NCI-H2227 treated with DMSO at 0.1 percent for 48 hours (cell line): Measurements from ENCODE around the gene MAGEB6B.
"Not testable (repeated sequence)": the region's sequence is repeated elsewhere in the genome, so short reads cannot be mapped to it uniquely, and the experiment has no call there.

ENCODE experiments used
- DNase-seq: peaks from one replicate; lab custom pipeline; 2025; lab: John Stamatoyannopoulos, UW

MAGEB6B gene

GRCh38 chrX:26160301-26160700, at the start of gene MAGEB6B:
Gene MAGEB6B (plus strand): TSS chrX:26160601. CDS start chrX:26160601, 0 bp downstream.
- DNase-seq: no peak

GRCh38 chrX:26138274-26138673, 22.1 kb upstream of the MAGEB6B start, which contains the start of gene MAGEB18:
Gene MAGEB18 (plus strand): TSS chrX:26138343. CDS start chrX:26138986, 643 bp downstream.
- no peak for DNase-seq

- DNase-seq: no peak
Observed at GRCh38 chrX:26146024-26146423, 14.4 kb upstream of the MAGEB6B start.

GRCh38 chrX:26192204-26192603, 31.8 kb downstream of the MAGEB6B start, which contains the start of gene MAGEB6:
Gene MAGEB6 (plus strand): TSS chrX:26192440. CDS start chrX:26193847, 1,407 bp downstream.
- no peak for DNase-seq

- no peak for DNase-seq
Observed at GRCh38 chrX:26203561-26203960, 43.2 kb downstream of the MAGEB6B start.

- DNase-seq: not testable (repeated sequence)
Observed at GRCh38 chrX:26204717-26205116, 44.3 kb downstream of the MAGEB6B start.

- no peak for DNase-seq
Observed at GRCh38 chrX:26208012-26208411, 47.6 kb downstream of the MAGEB6B start.
